Activated T-cell treated with anti-CD3 and anti-CD28 coated beads, Interleukin-2, amount 50 U/mL, for 4 hours (primary cell): ENCODE results near the gene PTPN4. TPM values are rescaled to one million over a fixed set of nuclear protein-coding genes. Genes with fewer than 3 reads are reported as not detected.
"Not testable (repeated sequence)": the region's sequence is repeated elsewhere in the genome, so short reads cannot be mapped to it uniquely, and the experiment has no call there.

Source experiments
- ATAC-seq, 2 donors: fragments of 200-7000 bp; cut with Tn5 transposase; one replicate each; pipeline ENCODE4 v1.10.0; 2021
- DNase-seq: peaks from one replicate; pipeline ENCODE4 v3.0.0-alpha.2; 2020
- H3K27me3 Mint-ChIP-seq: one replicate; pipeline ENCODE4 v1.8.0; 2021; ENCODE audit warnings: low read depth, mixed read lengths
- H3K36me3 Mint-ChIP-seq: one replicate; pipeline ENCODE4 v1.8.0; 2022; ENCODE audit warnings: mixed read lengths; ENCODE audit not compliant: insufficient read depth
- H3K4me1 Mint-ChIP-seq: one replicate; pipeline ENCODE4 v1.8.0; 2021; ENCODE audit warnings: low read depth, mixed read lengths
- H3K4me3 Mint-ChIP-seq: one replicate; pipeline ENCODE4 v1.8.0; 2021; ENCODE audit warnings: mild to moderate bottlenecking, moderate library complexity, mixed read lengths
- H3K9me3 Mint-ChIP-seq: one replicate; pipeline ENCODE4 v1.8.0; 2021; ENCODE audit warnings: mixed read lengths
- total RNA-seq, 3 donors: library from RNA; stranded (reverse); gene quantifications; one replicate each; pipeline ENCODE4 v1.2.1, GENCODE V29; 2021

The PTPN4 gene
- total RNA-seq, 3 donors from 2014 or later, result 19.3 to 20.4 (median 19.3) TPM

DNA sequence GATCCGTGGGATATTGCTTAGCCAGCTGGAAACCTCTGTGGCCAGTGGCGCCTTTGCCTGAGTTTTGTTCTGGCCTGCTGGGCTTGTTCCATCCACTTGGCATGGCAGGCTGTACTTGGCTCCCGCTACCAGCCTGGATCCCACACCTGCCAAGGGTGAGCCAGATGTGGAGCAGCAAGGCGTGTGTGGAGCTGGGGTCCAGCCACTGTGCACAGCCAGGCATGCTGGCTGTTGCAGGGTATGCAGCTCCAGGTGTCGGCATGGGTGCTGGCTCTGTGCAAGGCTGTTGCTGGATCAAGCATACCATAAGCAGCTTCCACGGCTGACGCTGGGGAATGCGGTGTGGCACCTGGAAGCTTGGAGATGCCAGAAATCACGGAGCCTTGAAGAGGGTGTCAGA, 34.5 kb downstream of the PTPN4 start:
- ATAC-seq, result no peak
- peaks cover 37% of the 10 kb centered on the region for H3K36me3 Mint-ChIP-seq
- no peaks in the 10 kb centered on the region for H3K27me3 Mint-ChIP-seq
- H3K4me1 Mint-ChIP-seq, result peaks cover 23% of the 10 kb centered on the region
- no peak for DNase-seq
- no peak overlapping the region for H3K4me3 Mint-ChIP-seq
- H3K9me3 Mint-ChIP-seq, result peaks cover 34% of the 10 kb centered on the region

DNA sequence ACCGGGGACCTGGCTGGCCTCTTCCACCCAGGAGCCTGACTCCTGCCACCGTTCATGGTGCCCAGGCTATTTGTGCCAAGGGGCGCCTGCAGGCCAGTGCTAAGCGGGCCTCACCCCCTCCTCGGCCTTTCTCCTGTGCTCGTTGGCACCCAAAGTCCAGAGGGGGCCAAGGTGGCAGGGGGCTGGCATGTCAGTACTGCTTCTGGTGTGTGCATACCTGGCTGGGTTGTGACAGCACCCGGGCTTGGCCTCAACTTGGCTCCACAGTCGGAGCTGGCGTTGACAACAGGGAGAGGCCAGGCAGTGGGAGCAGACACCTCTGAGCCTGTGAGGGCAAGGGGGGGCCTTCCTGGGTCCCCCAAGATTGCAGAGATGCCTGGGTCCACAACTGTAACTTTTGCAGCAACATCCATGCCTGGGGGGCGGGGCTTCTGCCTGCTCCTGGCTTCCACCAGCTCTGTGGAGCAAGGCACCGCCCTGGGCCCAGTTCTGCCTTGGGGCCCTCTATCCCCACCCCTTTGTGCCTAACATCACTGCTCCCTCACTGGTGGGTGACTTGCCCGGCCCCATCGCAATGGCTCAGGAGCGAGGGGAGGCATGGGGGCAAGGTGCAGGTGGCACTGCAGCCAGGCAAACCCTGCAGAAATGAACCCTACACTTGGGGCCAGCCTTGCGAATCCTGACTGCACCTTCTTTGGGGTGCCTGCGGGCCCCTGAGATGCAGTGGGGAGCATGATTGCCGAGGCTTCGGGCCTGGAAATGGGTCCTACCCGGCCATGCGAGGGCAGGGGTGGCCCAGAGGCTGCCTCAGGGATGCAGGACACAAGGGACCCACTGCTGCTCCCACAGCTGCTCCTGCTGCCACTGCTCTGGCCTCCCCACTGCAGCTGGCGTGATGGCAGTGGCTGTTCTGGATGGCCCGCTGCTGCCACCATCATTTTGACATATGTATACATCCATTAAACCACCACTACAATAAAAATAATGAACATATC, 35.9 kb downstream of the PTPN4 start:
- DNase-seq, result no peak
- H3K4me1 Mint-ChIP-seq, result peaks cover 35% of the 10 kb centered on the region
- H3K36me3 Mint-ChIP-seq, result peaks cover 31% of the 10 kb centered on the region
- no peak for ATAC-seq
- no peaks in the 10 kb centered on the region for H3K27me3 Mint-ChIP-seq
- peaks cover 25% of the 10 kb centered on the region for H3K9me3 Mint-ChIP-seq
- no peak overlapping the region for H3K4me3 Mint-ChIP-seq

DNA sequence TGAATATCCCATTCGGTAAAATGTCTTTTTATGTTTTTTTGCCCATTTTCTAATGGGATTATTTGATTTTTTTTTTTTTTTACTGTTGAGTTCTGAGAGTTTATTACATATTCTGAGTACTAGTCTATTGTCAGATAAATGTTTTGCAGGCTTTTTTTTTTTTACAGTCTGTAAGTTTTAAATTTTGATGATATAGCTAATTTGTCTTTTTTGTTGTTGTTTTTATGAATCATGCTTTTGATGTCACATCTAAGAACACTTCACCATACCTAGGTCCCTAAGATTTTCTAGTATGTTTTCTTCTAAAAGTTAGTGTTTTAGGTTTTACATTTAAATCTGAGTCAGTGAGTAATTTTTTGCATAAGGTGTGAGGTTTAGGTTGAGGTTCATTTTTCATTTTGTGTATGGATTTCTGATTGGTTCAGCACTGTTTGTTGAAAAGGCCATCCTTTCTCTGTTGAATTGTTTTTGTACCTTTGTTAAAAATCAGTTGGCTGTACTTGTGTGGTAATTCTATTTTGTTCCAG, 40.7 kb downstream of the PTPN4 start:
- Mint-ChIP-seq H3K36me3 (peaks cover 9% of the 10 kb centered on the region), H3K4me3 (no peak overlapping the region), H3K4me1 (peaks cover 57% of the 10 kb centered on the region), H3K9me3 (no peaks in the 10 kb centered on the region), H3K27me3 (no peaks in the 10 kb centered on the region)
- DNase-seq (no peak), ATAC-seq (no peak)

DNA sequence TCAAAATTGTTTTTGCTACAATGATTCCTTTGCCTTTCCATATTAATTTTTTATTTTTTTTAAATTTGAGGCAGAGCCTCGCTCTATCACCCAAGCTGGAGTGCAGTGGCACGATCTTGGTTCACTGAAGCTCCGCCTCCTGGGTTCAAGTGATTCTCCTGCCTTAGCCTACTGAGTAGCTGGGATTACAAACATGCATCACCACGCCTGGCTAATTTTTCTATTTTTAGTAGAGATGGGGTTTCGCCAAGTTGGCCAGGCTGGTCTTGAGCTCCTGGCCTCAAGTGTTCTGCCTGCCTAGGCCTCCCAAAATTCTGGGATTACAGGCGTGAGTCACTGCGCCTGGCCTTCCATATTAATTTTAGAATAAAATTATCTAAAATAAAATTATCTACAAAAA, 41.3 kb downstream of the PTPN4 start:
- Mint-ChIP-seq H3K27me3 (no peaks in the 10 kb centered on the region), H3K4me1 (peaks cover 58% of the 10 kb centered on the region), H3K36me3 (peaks cover 12% of the 10 kb centered on the region), H3K4me3 (no peak overlapping the region), H3K9me3 (no peaks in the 10 kb centered on the region)
- ATAC-seq, result no peak
- no peak for DNase-seq

DNA sequence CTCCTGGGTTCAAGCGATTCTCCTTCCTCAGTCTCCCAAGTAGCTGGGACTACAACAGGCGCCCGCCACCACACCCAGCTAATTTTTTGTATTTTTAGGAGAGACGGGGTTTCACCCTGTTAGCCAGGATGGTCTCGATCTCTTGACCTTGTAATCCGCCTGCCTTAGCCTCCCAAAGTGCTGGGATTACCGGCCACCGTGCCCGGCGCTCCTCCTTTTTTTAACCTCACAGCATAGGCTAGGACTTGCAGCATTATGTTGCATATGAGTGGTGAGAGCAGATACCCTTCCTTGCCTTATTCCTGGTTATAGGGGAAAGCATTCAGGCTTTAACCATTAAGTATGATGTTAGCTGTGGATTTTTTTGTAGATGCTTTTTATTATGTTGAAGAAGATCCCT, 42.3 kb downstream of the PTPN4 start:
- Mint-ChIP-seq H3K4me1 (peaks cover 60% of the 10 kb centered on the region), H3K36me3 (peaks cover 17% of the 10 kb centered on the region)
- H3K4me3 Mint-ChIP-seq, H3K9me3 Mint-ChIP-seq, H3K27me3 Mint-ChIP-seq, ATAC-seq, DNase-seq: not testable (repeated sequence)

DNA sequence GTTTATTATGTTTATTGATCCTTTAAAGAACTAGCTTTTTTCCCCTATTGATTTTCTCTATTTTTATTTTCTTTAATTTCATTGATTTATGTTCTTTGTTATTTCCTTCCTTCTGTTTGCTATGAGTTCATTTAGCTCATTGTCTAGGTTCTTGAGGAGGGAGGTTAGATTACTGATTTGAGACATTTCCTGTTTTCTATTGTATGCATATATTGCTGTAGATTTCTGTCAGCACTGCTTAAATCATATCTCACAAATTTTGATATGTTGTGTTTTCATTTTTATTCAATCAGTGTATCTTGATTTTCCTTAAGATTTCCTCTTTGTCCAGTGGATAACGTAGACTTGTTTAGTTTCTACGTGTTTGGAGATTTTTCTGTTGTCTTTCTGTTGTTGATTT, 43.4 kb downstream of the PTPN4 start:
- Mint-ChIP-seq H3K27me3 (no peaks in the 10 kb centered on the region), H3K36me3 (peaks cover 18% of the 10 kb centered on the region), H3K9me3 (no peaks in the 10 kb centered on the region), H3K4me3 (no peak overlapping the region), H3K4me1 (peaks cover 65% of the 10 kb centered on the region)
- no peak for DNase-seq
- ATAC-seq, result no peak

DNA sequence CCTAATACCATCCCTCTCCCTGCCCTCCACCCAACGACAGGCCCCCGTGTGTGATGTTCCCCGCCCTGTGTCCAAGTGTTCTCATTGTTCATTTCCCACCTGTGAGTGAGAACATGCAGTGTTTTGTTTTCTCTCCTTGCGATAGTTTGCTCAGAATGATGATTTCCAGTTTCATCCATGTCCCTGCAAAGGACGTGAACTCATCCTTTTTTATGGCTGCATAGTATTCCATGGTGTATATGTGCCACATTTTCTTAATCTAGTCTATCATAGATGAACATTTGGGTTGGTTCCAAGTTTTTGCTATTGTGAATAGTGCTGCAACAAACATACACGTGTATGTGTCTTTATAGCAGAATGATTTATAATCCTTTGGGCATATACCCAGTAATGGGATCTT, 44.7 kb downstream of the PTPN4 start:
- H3K4me1 Mint-ChIP-seq, result peaks cover 65% of the 10 kb centered on the region
- H3K36me3 Mint-ChIP-seq, result peaks cover 18% of the 10 kb centered on the region
- H3K9me3 Mint-ChIP-seq, ATAC-seq, H3K27me3 Mint-ChIP-seq, DNase-seq, H3K4me3 Mint-ChIP-seq: not testable (repeated sequence)

DNA sequence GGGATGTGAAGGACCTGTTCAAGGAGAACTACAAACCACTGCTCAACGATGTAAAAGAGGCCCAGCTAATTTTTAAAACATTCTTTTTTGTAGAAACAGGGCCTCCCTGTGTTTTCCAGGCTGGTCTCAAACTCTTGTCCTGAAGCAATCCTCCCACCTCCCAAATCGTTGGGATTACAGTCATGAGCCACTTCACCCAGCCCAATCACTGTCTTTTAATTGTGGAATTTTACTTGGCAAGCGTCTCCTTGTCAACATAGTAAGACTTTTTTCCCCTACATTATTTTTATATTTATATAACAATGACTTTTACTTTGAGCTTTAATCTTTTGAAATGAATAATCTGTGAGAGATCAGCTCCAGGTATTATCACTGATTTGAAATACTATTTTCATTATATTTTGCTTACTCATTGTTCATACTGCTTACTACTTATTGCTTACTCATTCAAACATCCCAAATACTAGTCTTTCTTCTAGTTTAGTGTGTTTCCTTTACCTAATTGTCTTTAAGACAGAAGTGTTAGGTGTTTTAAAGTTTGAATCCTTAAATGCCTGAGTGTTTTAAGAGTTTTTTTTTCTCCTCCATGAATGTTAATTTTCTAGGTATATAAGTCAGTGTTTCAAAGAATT, 48.9 kb downstream of the PTPN4 start:
- peaks cover 38% of the 10 kb centered on the region for H3K4me1 Mint-ChIP-seq

DNA sequence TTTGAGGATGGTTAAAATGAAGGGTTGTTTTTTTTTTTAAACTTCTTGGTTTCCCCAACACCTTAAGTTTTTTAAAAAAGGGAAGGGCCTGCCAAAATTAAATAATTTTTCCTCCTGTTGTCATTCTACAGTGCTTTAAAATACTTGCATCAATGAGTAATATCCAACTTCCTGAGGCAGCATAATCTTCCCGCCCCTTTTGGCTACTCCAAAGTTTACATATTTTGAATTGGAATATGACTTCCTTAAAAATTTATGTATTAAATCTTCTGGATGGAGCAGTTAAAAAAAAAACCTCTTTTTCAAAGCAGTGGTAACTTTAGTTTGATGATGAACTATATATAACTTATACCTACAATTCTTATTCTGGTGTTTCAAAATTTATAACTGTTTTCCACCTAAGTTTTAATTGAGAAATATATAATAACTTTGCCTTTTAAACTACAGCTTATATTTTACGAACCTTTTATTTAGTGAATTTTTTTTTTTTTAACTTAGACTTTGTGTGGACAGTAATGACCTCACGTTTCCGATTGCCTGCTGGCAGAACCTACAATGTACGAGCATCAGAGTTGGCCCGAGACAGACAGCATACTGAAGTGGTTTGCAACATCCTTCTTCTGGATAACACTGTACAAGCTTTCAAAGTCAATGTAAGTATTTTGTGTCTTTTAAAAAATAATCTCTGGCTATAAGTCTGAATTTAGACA, 49.8 kb downstream of the PTPN4 start:
- Mint-ChIP-seq H3K36me3 (peaks cover 28% of the 10 kb centered on the region), H3K9me3 (no peaks in the 10 kb centered on the region), H3K4me1 (peaks cover 37% of the 10 kb centered on the region), H3K4me3 (no peak overlapping the region), H3K27me3 (no peaks in the 10 kb centered on the region)
- ATAC-seq (no peak), DNase-seq (no peak)

More for the DNA sequence above, 48.9 kb downstream of the PTPN4 start:
- Mint-ChIP-seq H3K9me3 (no peaks in the 10 kb centered on the region), H3K4me3 (no peak overlapping the region), H3K36me3 (peaks cover 29% of the 10 kb centered on the region), H3K27me3 (no peaks in the 10 kb centered on the region)
- no peak for DNase-seq
- ATAC-seq, result no peak

DNA sequence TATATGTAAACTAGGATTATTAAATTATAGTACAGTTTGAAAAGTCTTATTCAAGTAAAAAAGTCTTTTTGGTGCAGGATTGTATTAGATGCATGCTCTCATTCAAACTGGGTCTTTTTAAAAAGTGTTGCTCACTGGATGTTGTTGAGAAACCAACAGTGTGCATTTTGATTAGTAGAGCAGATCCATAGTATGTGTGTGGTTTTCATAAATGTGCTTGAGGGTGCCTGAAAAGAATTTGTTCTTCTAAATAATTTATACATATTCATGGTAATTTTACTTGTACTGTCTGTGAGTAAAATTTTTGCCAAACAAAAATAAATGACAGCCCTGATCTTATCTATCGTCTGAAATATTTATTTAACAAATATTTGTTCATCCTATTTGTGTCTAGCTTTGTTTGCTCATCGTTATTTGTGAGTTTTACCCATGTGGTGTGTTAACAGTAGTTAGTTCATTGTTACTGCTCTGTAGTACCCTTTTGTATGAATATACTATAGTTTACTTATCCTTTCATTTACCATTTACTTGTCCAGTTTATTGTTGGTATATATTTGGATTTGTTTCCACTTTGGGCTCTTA, 50.4 kb downstream of the PTPN4 start:
- H3K4me3 Mint-ChIP-seq, result no peak overlapping the region
- H3K4me1 Mint-ChIP-seq, result peaks cover 36% of the 10 kb centered on the region
- H3K27me3 Mint-ChIP-seq, result no peaks in the 10 kb centered on the region
- DNase-seq (no peak), ATAC-seq (no peak)
- no peaks in the 10 kb centered on the region for H3K9me3 Mint-ChIP-seq
- H3K36me3 Mint-ChIP-seq, result peaks cover 28% of the 10 kb centered on the region

DNA sequence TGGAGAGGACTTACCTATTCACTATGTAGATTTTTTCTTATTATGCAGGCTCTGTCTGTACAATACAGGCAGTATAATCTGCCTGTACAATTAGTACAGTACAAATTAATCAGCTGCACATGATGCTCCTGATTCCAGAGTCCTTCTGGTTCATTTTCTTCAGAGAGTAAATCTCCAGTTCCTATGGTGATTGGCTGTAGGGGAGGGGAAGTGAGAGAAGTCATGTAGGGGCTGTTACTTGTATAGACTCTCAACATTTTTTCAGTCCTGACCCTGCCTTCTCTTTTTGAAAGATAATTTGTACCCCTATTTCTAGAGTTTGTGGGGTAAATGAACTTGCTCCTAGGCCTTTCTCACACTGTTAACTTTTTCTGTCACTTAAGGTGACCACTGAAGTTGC, 54.5 kb downstream of the PTPN4 start:
- Mint-ChIP-seq H3K4me1 (peaks cover 18% of the 10 kb centered on the region), H3K36me3 (peaks cover 35% of the 10 kb centered on the region), H3K4me3 (no peak overlapping the region), H3K27me3 (no peaks in the 10 kb centered on the region), H3K9me3 (peaks cover 15% of the 10 kb centered on the region)
- DNase-seq (no peak), ATAC-seq (no peak)

DNA sequence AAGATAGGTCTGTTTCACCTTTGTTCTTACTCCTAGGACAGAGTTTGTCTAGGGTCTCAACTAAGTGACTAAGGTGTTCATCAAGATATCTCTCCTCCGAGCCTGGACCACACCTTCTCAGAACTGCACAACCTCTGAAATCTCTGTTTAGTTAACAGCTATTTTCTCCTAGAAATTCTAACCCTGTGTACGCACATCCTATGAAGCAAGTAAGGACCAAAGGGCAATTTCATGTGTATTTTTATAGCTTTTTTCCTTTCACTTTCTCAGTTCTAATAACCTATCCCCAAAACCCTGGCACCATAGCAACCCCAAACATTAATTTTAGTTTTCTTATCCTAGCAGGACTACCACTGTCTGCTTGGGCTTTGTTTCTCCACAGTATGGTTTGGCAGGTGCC, 59.1 kb downstream of the PTPN4 start:
- H3K4me1 Mint-ChIP-seq, result peaks cover 46% of the 10 kb centered on the region
- H3K9me3 Mint-ChIP-seq, result peaks cover 15% of the 10 kb centered on the region
- DNase-seq (no peak), ATAC-seq (no peak)
- no peak overlapping the region for H3K4me3 Mint-ChIP-seq
- peaks cover 21% of the 10 kb centered on the region for H3K36me3 Mint-ChIP-seq
- H3K27me3 Mint-ChIP-seq, result no peaks in the 10 kb centered on the region

DNA sequence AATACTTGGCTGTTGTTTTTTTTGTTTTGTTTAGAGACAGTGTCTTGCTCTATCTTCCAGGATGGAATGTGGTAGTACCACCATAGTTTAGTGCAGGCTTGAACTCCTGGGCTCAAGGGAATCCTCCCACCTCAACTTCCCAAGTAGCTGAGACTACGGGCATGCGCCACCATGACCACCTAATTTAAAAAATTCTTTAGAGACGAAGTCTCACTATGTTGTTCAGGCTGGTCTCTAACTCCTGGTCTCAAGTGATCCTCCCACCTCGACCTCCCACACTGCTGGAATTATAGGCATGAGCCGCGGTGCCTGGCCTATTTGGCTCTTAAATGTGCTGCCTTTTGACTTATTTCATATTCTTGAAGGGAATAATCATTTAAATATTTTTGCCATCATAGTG, 60.1 kb downstream of the PTPN4 start:
- no peak for DNase-seq
- Mint-ChIP-seq H3K36me3 (peaks cover 21% of the 10 kb centered on the region), H3K4me1 (peaks cover 44% of the 10 kb centered on the region), H3K9me3 (peaks cover 15% of the 10 kb centered on the region), H3K27me3 (no peaks in the 10 kb centered on the region), H3K4me3 (no peak overlapping the region)
- ATAC-seq, result no peak

DNA sequence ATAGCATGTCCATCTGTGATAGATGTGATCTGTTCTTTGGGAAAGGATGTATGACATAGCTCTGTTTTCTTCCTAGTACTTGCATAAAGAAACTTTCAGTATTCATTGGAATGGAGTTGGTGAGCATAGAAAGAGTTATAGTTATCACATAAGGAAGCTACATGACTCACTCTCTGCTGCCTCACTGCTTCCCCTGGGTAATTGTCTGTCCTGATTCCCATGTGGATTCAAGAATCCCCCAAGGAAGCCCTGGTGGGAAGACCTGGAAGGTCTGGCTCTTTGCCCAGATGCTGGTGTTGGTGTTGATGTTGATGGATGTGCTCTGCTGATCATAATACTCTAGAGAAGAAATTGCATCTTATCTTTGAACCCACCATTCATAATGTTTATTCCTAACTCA, 60.6 kb downstream of the PTPN4 start:
- H3K4me3 Mint-ChIP-seq, result no peak overlapping the region
- H3K4me1 Mint-ChIP-seq, result peaks cover 42% of the 10 kb centered on the region
- peaks cover 15% of the 10 kb centered on the region for H3K9me3 Mint-ChIP-seq
- DNase-seq (no peak), ATAC-seq (no peak)
- H3K36me3 Mint-ChIP-seq, result peaks cover 21% of the 10 kb centered on the region
- no peaks in the 10 kb centered on the region for H3K27me3 Mint-ChIP-seq
